GM18868 (cell line): ENCODE results near the gene NDFIP1.

ENCODE experiments used
- ATAC-seq: cut with Tn5 transposase; IDR thresholded peaks from one replicate; pipeline ENCODE4 v1.9.1; 2021; ENCODE audit warnings: mild to moderate bottlenecking, moderate library complexity; ENCODE audit not compliant: unreplicated experiment

NDFIP1 gene

GRCh38 chr5:142117579-142118151 is 9.1 kb downstream of the NDFIP1 start:
- ATAC-seq, result no peak

GRCh38 chr5:142118155-142118686 is 9.6 kb downstream of the NDFIP1 start:
- ATAC-seq, result no peak

- no peak for ATAC-seq
These were observed 10.6 kb downstream of the NDFIP1 start for GRCh38 chr5:142119051-142119625.

GRCh38 chr5:142120247-142120935 is 11.8 kb downstream of the NDFIP1 start:
- no peak for ATAC-seq

GRCh38 chr5:142122121-142122520 is 13.5 kb downstream of the NDFIP1 start:
- no peak for ATAC-seq

- ATAC-seq, result no peak
These were observed 16.8 kb downstream of the NDFIP1 start for GRCh38 chr5:142125378-142125777.

GRCh38 chr5:142125963-142126362 is 17.4 kb downstream of the NDFIP1 start:
- ATAC-seq, result no peak

- ATAC-seq, result no peak
These were observed 20.2 kb downstream of the NDFIP1 start for GRCh38 chr5:142128675-142129208.

GRCh38 chr5:142129446-142130066 is 21.0 kb downstream of the NDFIP1 start:
- no peak for ATAC-seq

- no peak for ATAC-seq
These were observed 22.8 kb downstream of the NDFIP1 start for GRCh38 chr5:142131394-142131793.

- ATAC-seq, result no peak
These were observed 24.3 kb downstream of the NDFIP1 start for GRCh38 chr5:142132916-142133315.

GRCh38 chr5:142133330-142134206 is 25.0 kb downstream of the NDFIP1 start:
- no peak for ATAC-seq

GRCh38 chr5:142134331-142135010 is 25.9 kb downstream of the NDFIP1 start:
- ATAC-seq, result no peak

GRCh38 chr5:142141463-142141862 is 32.9 kb downstream of the NDFIP1 start:
- no peak for ATAC-seq

GRCh38 chr5:142143878-142144277 is 35.3 kb downstream of the NDFIP1 start:
- ATAC-seq, result no peak

GRCh38 chr5:142145106-142145900 is 36.7 kb downstream of the NDFIP1 start:
- ATAC-seq, result peak; percentile 84

- ATAC-seq, result no peak
These were observed 40.8 kb downstream of the NDFIP1 start for GRCh38 chr5:142149363-142149762.

- ATAC-seq, result no peak
These were observed 41.9 kb downstream of the NDFIP1 start for GRCh38 chr5:142150431-142150830.
